Right lobe of liver (tissue), 6 donors: ENCODE measurements around the gene JAK2. TPM values are rescaled to one million over a fixed set of nuclear protein-coding genes. Genes with fewer than 3 reads are reported as not detected.

Experiments used
- ATAC-seq, 4 donors: fragments of 200-7000 bp; cut with Tn5 transposase; one replicate each; pipeline ENCODE4 v1.9.1; 2020; ENCODE audit warnings: mild to moderate bottlenecking in 4 of 4, moderate library complexity in 4 of 4
- DNase-seq, 3 donors: peaks; one replicate each; pipeline ENCODE4 v3.0.0-alpha.2; 2020
- H3K27ac ChIP-seq, 3 donors: fragments of 200-600 bp; one replicate each; pipeline ENCODE4 v1.8.0; 2022
- H3K27me3 ChIP-seq, 2 donors: fragments of 200-600 bp; one replicate each; pipeline ENCODE4 v1.8.0; 2022
- H3K36me3 ChIP-seq, 4 donors: fragments of 200-600 bp; sonication (generic) in 1 of 4; one replicate each; pipeline versions ENCODE4 v1.5.1 to v1.8.0; 2017 to 2022; ENCODE audit warnings: control low read depth in 1 of 4
- H3K4me1 ChIP-seq, 4 donors: fragments of 200-600 bp; sonication (generic) in 1 of 4; one replicate each; pipeline versions ENCODE4 v1.5.1 to v1.8.0; 2017 to 2022; ENCODE audit warnings: control low read depth in 1 of 4
- H3K4me3 ChIP-seq, 3 donors: fragments of 200-600 bp; one replicate each; pipeline ENCODE4 v1.8.0; 2022
- H3K9me3 ChIP-seq, 4 donors: fragments of 200-600 bp; sonication (generic) in 1 of 4; one replicate each; pipeline versions ENCODE4 v1.5.1 to v1.8.0; 2017 to 2022; ENCODE audit warnings: control low read depth in 1 of 4
- POLR2A ChIP-seq: fragments of 450-650 bp; IDR thresholded peaks from one replicate; pipeline ENCODE4 v1.6.1; 2017; ENCODE audit warnings: antibody characterized with exemption, mild to moderate bottlenecking
- WGBS: methylation state at CpG from one replicate; pipeline ENCODE4 v1.1.6; 2018; ENCODE audit warnings: low coverage, low lambda C conversion rate; ENCODE audit not compliant: insufficient coverage; ENCODE audit errors: missing lambda C conversion rate; 5-methylcytosine and 5-hydroxymethylcytosine counted together
- intact Hi-C, 2 donors: fragments of 100-400 bp; cut with DNase I; formaldehyde crosslinking; loops; one replicate each; pipeline versions ENCODE4 v1.11.2 to v1.14.1; 2022
- total RNA-seq, 6 experiments: library from RNA; depleted of rRNA in 2 of 6; stranded (reverse); fragments of >200 nt in 2 of 6; fragmentation: NEBNext Ultra II Directional in 3 of 6; extraction: Animal tissue kit (Norgen Biotek cat#: 25700) in 3 of 6; gene quantifications; one replicate each; pipeline versions ENCODE4 v1.1.0 to v1.2.4, GENCODE V29; 2016 to 2023
- TF ChIP-seq, protein P1 (sequence below), 4 donors: fragments of 200-600 bp in 3 of 4; fragments of 450-650 bp in 1 of 4; IDR thresholded peaks; one replicate each; pipeline versions ENCODE4 v1.5.1 to v1.8.0; 2016 to 2022; ENCODE audit warnings: antibody characterized with exemption in 4 of 4, mild to moderate bottlenecking in 2 of 4
- donor health status: DM: no; HTN: yes; CAD: no.
- donor health status: DM: no; HTN: no; CAD: no.
- donor health status: DM: no; HTN: no; CAD: no.
- donor health status: DM: no; HTN: yes; CAD: no.
- donor health status: DM: no; HTN: yes; CAD: no.

The JAK2 gene
- total RNA-seq, 6 experiments from 2014 or later = 3.6 to 6.5 (median 4.4) TPM

GRCh38 chr9:5040730-5041389 is 55.8 kb downstream of the JAK2 start:
- TF ChIP-seq, protein P1, sequence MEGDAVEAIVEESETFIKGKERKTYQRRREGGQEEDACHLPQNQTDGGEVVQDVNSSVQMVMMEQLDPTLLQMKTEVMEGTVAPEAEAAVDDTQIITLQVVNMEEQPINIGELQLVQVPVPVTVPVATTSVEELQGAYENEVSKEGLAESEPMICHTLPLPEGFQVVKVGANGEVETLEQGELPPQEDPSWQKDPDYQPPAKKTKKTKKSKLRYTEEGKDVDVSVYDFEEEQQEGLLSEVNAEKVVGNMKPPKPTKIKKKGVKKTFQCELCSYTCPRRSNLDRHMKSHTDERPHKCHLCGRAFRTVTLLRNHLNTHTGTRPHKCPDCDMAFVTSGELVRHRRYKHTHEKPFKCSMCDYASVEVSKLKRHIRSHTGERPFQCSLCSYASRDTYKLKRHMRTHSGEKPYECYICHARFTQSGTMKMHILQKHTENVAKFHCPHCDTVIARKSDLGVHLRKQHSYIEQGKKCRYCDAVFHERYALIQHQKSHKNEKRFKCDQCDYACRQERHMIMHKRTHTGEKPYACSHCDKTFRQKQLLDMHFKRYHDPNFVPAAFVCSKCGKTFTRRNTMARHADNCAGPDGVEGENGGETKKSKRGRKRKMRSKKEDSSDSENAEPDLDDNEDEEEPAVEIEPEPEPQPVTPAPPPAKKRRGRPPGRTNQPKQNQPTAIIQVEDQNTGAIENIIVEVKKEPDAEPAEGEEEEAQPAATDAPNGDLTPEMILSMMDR (IDR thresholded peaks at IDR 0.05) = no peak
- no peak for TF ChIP-seq POLR2A
- DNase-seq = no peak
- Histone ChIP-seq H3K4me3 (no peak overlapping the region), H3K27ac (no peak overlapping the region), H3K36me3 (peaks cover 0 to 15% (median 4%) of the 10 kb centered on the region in 4 donors), H3K4me1 (no peaks in the 10 kb centered on the region), H3K27me3 (no peaks in the 10 kb centered on the region), H3K9me3 (peaks cover 0 to 4% (median 0%) of the 10 kb centered on the region in 4 donors)
- ATAC-seq = no peak
- intact Hi-C loops = no loop called here
- WGBS = 93% methylated on average over 17 of the region's 47 CpGs

GRCh38 chr9:5041390-5042115 is 56.5 kb downstream of the JAK2 start:
- intact Hi-C loops = no loop called here
- ATAC-seq (no peak), DNase-seq (peak in 1 of 3 donors; percentile 19)
- no peak for TF ChIP-seq POLR2A
- TF ChIP-seq, protein P1 (IDR thresholded peaks at IDR 0.05) = no peak
- peaks cover 0 to 15% (median 4%) of the 10 kb centered on the region in 4 donors for H3K36me3 ChIP-seq
- H3K27ac ChIP-seq = no peak overlapping the region
- no peak overlapping the region for H3K4me3 ChIP-seq
- no peaks in the 10 kb centered on the region for H3K4me1 ChIP-seq
- H3K27me3 ChIP-seq = no peaks in the 10 kb centered on the region
- peaks cover 0 to 4% (median 0%) of the 10 kb centered on the region in 4 donors for H3K9me3 ChIP-seq
- 100% methylated on average over 11 of the region's 48 CpGs for WGBS

DNA sequence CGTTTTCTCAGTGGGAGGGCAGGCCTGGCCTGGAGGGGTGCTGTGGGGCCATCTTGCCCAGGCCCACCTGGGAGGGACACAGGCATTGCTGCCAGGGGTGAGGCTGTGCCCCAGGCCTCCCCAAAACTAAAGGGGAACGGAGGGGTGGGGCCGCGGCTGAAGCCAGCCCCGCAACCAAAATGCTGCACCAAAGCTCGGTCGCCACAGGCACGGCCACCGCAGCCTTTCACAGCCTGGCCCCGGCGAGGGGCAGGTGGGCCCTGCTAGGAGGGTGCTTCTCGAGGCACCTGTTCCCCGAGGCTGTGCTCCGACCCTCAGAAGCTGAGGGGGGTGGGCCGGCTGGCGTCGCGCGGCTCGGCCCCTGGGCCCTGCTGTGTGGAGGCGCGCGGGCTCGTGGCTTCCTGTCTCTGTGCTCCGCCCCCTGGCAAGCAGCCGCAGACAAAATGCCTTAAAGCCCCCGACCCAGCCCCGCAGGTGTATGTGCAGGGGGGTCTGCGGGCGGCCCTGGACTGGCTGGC is 57.6 kb downstream of the JAK2 start:
- ATAC-seq (peak in 1 of 4 donors; percentile 30), DNase-seq (no peak)
- Histone ChIP-seq H3K4me1 (no peaks in the 10 kb centered on the region), H3K4me3 (no peak overlapping the region), H3K9me3 (peaks cover 0 to 4% (median 0%) of the 10 kb centered on the region in 4 donors), H3K36me3 (peaks cover 0 to 15% (median 4%) of the 10 kb centered on the region in 4 donors), H3K27me3 (no peaks in the 10 kb centered on the region), H3K27ac (no peak overlapping the region)
- 100% methylated on average over 1 of the region's 30 CpGs for WGBS
- TF ChIP-seq, protein P1 (IDR thresholded peaks at IDR 0.05) = no peak
- no peak for TF ChIP-seq POLR2A
- intact Hi-C loops = no loop called here

GRCh38 chr9:5043381-5043780 is 58.3 kb downstream of the JAK2 start:
- ATAC-seq (no peak), DNase-seq (no peak)
- WGBS = 97% methylated on average over 3 of the region's 3 CpGs
- Histone ChIP-seq H3K9me3 (peaks cover 0 to 4% (median 0%) of the 10 kb centered on the region in 4 donors), H3K27ac (no peak overlapping the region), H3K27me3 (no peaks in the 10 kb centered on the region), H3K36me3 (peaks cover 0 to 15% (median 4%) of the 10 kb centered on the region in 4 donors), H3K4me3 (no peak overlapping the region), H3K4me1 (no peaks in the 10 kb centered on the region)
- TF ChIP-seq, protein P1 (IDR thresholded peaks at IDR 0.05) = no peak
- intact Hi-C loops = no loop called here
